CD4-positive, CD25-positive, alpha-beta regulatory T cell (primary cell): ENCODE results near the gene UNC45A. TPM values are rescaled to one million over a fixed set of nuclear protein-coding genes. Genes with fewer than 3 reads are reported as not detected.

Source experiments
- ATAC-seq, 2 donors: fragments of 150-1000 bp; cut with Tn5 transposase; one replicate each; pipeline ENCODE4 v1.10.0; 2021; ENCODE audit warnings: low read depth in 2 of 2, moderate number of reproducible peaks in 2 of 2, moderate library complexity in 1 of 2
- DNase-seq, 3 donors: peaks; one replicate each; pipeline versions ENCODE4 v3.0.0 to v3.0.0-alpha.2; 2012 to 2022; ENCODE audit warnings: mixed read lengths in 1 of 3
- H3K27ac ChIP-seq: one replicate; pipeline ENCODE4 v1.7.0; 2013; ENCODE audit warnings: mild to moderate bottlenecking, low read length; ENCODE audit not compliant: insufficient read depth, poor library complexity, severe bottlenecking
- H3K27me3 ChIP-seq: one replicate; pipeline ENCODE4 v1.7.0; 2013; ENCODE audit warnings: low read length; ENCODE audit not compliant: control insufficient read depth, insufficient read depth
- H3K36me3 ChIP-seq: one replicate; pipeline ENCODE4 v1.7.0; 2013; ENCODE audit warnings: mild to moderate bottlenecking, low read length, moderate library complexity; ENCODE audit not compliant: control insufficient read depth, insufficient read depth
- H3K4me1 ChIP-seq: 2 replicates; pipeline ENCODE4 v1.7.0; 2013; ENCODE audit warnings: mild to moderate bottlenecking, low read length; ENCODE audit not compliant: insufficient read depth, control insufficient read depth, poor library complexity, severe bottlenecking
- H3K4me3 ChIP-seq: one replicate; pipeline ENCODE4 v1.7.0; 2013; ENCODE audit warnings: low read depth, mild to moderate bottlenecking, low read length, moderate library complexity
- H3K9me3 ChIP-seq, 2 experiments: 1 replicate in 1 of 2; 2 replicates in 1 of 2; pipeline ENCODE4 v1.7.0; 2013; ENCODE audit warnings: low read length in 2 of 2, mild to moderate bottlenecking in 1 of 2, moderate library complexity in 1 of 2; ENCODE audit not compliant: control insufficient read depth in 2 of 2
- H3K27ac Mint-ChIP-seq, 3 donors: one replicate each; pipeline ENCODE4 v1.8.0; 2020 to 2022; ENCODE audit warnings: mild to moderate bottlenecking in 3 of 3, mixed read lengths in 3 of 3, moderate library complexity in 2 of 3
- H3K27me3 Mint-ChIP-seq: one replicate; pipeline ENCODE4 v1.8.0; 2022; ENCODE audit warnings: mild to moderate bottlenecking, mixed read lengths
- H3K36me3 Mint-ChIP-seq: one replicate; pipeline ENCODE4 v1.8.0; 2020; ENCODE audit warnings: mixed read lengths
- H3K4me1 Mint-ChIP-seq, 4 donors: one replicate each; pipeline ENCODE4 v1.8.0; 2020 to 2022; ENCODE audit warnings: mixed read lengths in 4 of 4, mild to moderate bottlenecking in 1 of 4
- H3K4me3 Mint-ChIP-seq, 4 donors: one replicate each; pipeline ENCODE4 v1.8.0; 2020 to 2022; ENCODE audit warnings: mild to moderate bottlenecking in 4 of 4, mixed read lengths in 4 of 4, moderate library complexity in 3 of 4
- H3K9me3 Mint-ChIP-seq, 7 donors: one replicate each; pipeline ENCODE4 v1.8.0; 2020 to 2022; ENCODE audit warnings: mixed read lengths in 7 of 7, mild to moderate bottlenecking in 3 of 7, moderate library complexity in 2 of 7
- polyA plus RNA-seq, 4 donors: library from polyadenylated mRNA; unstranded; fragments of 300-500 nt; fragmentation: Illumina TruSeq; gene quantifications; one replicate each; pipeline ENCODE4 v1.2.3, GENCODE V29; 2021
- total RNA-seq: library from RNA; stranded (reverse); gene quantifications from one replicate; pipeline ENCODE4 v1.2.3, GENCODE V29; 2022

Gene UNC45A
- total and polyA plus RNA-seq, 5 donors from 2014 or later = 45.4 to 65.9 (median 56.6) TPM

DNA sequence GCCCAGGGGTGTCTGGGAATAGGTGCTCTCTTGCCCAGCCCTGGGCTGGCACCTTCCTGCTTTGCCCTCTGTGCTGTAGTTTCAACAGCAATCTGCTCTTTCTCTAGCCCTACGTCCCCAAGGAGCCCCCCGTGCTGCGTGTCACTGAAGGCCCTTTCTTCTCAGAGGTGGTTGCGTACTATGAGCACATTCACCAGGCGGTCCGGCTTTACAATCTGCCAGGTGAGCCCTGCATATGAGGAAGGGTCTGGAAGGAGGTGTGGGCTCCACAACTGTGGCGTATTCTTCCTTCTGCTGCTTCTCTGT, 22.4 kb upstream of the UNC45A start:
- Mint-ChIP-seq H3K4me3 (no peak overlapping the region), H3K27ac (peak overlapping the region in 1 of 3 donors; percentile 38), H3K27me3 (no peaks in the 10 kb centered on the region), H3K36me3 (peaks cover 39% of the 10 kb centered on the region), H3K9me3 (peaks cover 0 to 2% (median 0%) of the 10 kb centered on the region in 7 donors), H3K4me1 (peaks cover 0 to 2% (median 0%) of the 10 kb centered on the region in 4 donors)
- ATAC-seq (no peak), DNase-seq (no peak)
- no peaks in the 10 kb centered on the region for H3K27me3 ChIP-seq
- H3K4me3 ChIP-seq = no peak overlapping the region
- H3K36me3 ChIP-seq = peaks cover 82% of the 10 kb centered on the region
- no peaks in the 10 kb centered on the region for H3K9me3 ChIP-seq
- H3K4me1 ChIP-seq = no peaks in the 10 kb centered on the region
- no peak overlapping the region for H3K27ac ChIP-seq

- DNase-seq = no peak
- peaks cover 83% of the 10 kb centered on the region for H3K36me3 ChIP-seq
Measured at GRCh38 chr15:90913398-90913944, 21.6 kb upstream of the UNC45A start.

GRCh38 chr15:90914305-90915080, 20.6 kb upstream of the UNC45A start:
- Histone ChIP-seq H3K4me1 (no peaks in the 10 kb centered on the region), H3K27ac (no peak overlapping the region), H3K27me3 (no peaks in the 10 kb centered on the region), H3K9me3 (no peaks in the 10 kb centered on the region), H3K4me3 (no peak overlapping the region), H3K36me3 (peaks cover 84% of the 10 kb centered on the region)
- Mint-ChIP-seq H3K9me3 (peaks cover 0 to 2% (median 0%) of the 10 kb centered on the region in 7 donors), H3K4me3 (no peak overlapping the region), H3K4me1 (peaks cover 0 to 2% (median 0%) of the 10 kb centered on the region in 4 donors), H3K27ac (no peak overlapping the region), H3K36me3 (peaks cover 47% of the 10 kb centered on the region), H3K27me3 (no peaks in the 10 kb centered on the region)
- DNase-seq (no peak), ATAC-seq (no peak)

More at GRCh38 chr15:90913398-90913944, 21.6 kb upstream of the UNC45A start:
- ATAC-seq = no peak
- Mint-ChIP-seq H3K9me3 (peaks cover 0 to 2% (median 0%) of the 10 kb centered on the region in 7 donors), H3K27me3 (no peaks in the 10 kb centered on the region), H3K4me3 (no peak overlapping the region), H3K27ac (peak overlapping the region in 1 of 3 donors; percentile 11), H3K4me1 (peaks cover 0 to 2% (median 0%) of the 10 kb centered on the region in 4 donors), H3K36me3 (peaks cover 42% of the 10 kb centered on the region)
- no peaks in the 10 kb centered on the region for H3K27me3 ChIP-seq
- no peak overlapping the region for H3K4me3 ChIP-seq
- no peak overlapping the region for H3K27ac ChIP-seq
- no peaks in the 10 kb centered on the region for H3K9me3 ChIP-seq
- H3K4me1 ChIP-seq = no peaks in the 10 kb centered on the region

GRCh38 chr15:90915216-90915807, 19.8 kb upstream of the UNC45A start:
- Mint-ChIP-seq H3K4me3 (no peak overlapping the region), H3K9me3 (peaks cover 0 to 2% (median 0%) of the 10 kb centered on the region in 7 donors), H3K27me3 (no peaks in the 10 kb centered on the region), H3K27ac (no peak overlapping the region), H3K36me3 (peaks cover 55% of the 10 kb centered on the region), H3K4me1 (peaks cover 0 to 2% (median 0%) of the 10 kb centered on the region in 4 donors)
- H3K4me3 ChIP-seq = no peak overlapping the region
- peaks cover 86% of the 10 kb centered on the region for H3K36me3 ChIP-seq
- H3K27ac ChIP-seq = no peak overlapping the region
- no peaks in the 10 kb centered on the region for H3K27me3 ChIP-seq
- no peaks in the 10 kb centered on the region for H3K4me1 ChIP-seq
- DNase-seq (no peak), ATAC-seq (no peak)
- no peaks in the 10 kb centered on the region for H3K9me3 ChIP-seq

DNA sequence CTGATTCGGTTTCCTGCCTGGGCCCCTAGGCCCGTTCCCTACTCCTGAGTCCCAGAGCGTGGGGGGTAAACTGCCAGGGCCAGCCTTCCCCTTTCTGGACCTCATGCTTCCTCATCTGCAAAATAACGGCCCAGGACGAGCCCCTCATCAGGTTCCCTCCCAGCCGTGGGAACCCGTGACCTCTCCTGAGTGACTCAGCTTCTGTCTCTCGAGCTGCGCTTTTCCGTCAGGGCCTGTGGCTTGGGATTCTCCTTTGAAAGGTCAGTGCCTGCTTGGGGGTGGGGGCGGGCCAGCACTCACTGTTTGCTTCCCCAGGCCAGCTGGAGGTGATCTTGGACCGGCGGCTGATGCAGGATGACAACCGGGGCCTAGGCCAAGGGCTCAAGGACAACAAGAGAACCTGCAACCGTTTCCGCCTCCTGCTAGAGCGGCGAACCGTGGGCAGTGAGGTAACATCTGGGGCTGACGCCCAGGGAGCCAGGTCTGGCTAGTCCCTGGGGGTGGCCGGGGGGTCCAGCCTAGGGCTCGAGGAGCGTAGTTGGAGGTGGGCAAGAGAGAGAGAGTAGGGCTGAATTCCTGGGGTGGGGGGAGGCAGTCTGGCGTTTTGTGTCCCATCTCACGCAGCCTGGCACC, 19.2 kb upstream of the UNC45A start:
- Mint-ChIP-seq H3K36me3 (peaks cover 62% of the 10 kb centered on the region), H3K4me3 (no peak overlapping the region), H3K9me3 (peaks cover 0 to 2% (median 0%) of the 10 kb centered on the region in 7 donors), H3K27ac (no peak overlapping the region), H3K4me1 (peaks cover 0 to 2% (median 0%) of the 10 kb centered on the region in 4 donors), H3K27me3 (no peaks in the 10 kb centered on the region)
- DNase-seq (no peak), ATAC-seq (peak; percentile 18 to 30)
- no peaks in the 10 kb centered on the region for H3K4me1 ChIP-seq
- peaks cover 87% of the 10 kb centered on the region for H3K36me3 ChIP-seq
- H3K4me3 ChIP-seq = no peak overlapping the region
- H3K9me3 ChIP-seq = no peaks in the 10 kb centered on the region
- no peak overlapping the region for H3K27ac ChIP-seq
- H3K27me3 ChIP-seq = no peaks in the 10 kb centered on the region

DNA sequence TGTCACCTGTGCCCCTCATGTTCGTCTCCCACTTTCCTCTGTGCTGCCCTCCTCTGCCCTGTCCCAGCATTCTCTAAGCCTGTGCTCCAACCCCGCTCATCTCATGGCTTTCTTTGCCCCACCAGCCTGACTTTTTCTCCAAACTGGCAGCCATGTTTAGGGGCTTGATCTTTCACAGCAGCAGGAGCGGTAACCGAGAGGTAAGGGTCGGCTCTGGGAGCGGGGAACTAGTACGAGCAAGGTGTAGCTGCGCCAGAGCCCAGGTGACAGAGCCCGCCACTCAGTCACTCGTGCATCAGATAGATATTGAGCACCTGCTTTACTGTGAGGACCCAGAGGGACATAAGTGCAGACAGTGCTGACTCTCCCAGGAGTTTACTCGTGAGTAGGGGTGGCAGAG, 18.6 kb upstream of the UNC45A start:
- no peaks in the 10 kb centered on the region for H3K27me3 ChIP-seq
- ATAC-seq (no peak), DNase-seq (no peak)
- Mint-ChIP-seq H3K4me3 (no peak overlapping the region), H3K9me3 (peaks cover 0 to 2% (median 0%) of the 10 kb centered on the region in 7 donors), H3K4me1 (peaks cover 0 to 2% (median 0%) of the 10 kb centered on the region in 4 donors), H3K27me3 (no peaks in the 10 kb centered on the region), H3K27ac (no peak overlapping the region), H3K36me3 (peaks cover 66% of the 10 kb centered on the region)
- no peak overlapping the region for H3K27ac ChIP-seq
- no peak overlapping the region for H3K4me3 ChIP-seq
- peaks cover 87% of the 10 kb centered on the region for H3K36me3 ChIP-seq
- H3K9me3 ChIP-seq = no peaks in the 10 kb centered on the region
- H3K4me1 ChIP-seq = no peaks in the 10 kb centered on the region

DNA sequence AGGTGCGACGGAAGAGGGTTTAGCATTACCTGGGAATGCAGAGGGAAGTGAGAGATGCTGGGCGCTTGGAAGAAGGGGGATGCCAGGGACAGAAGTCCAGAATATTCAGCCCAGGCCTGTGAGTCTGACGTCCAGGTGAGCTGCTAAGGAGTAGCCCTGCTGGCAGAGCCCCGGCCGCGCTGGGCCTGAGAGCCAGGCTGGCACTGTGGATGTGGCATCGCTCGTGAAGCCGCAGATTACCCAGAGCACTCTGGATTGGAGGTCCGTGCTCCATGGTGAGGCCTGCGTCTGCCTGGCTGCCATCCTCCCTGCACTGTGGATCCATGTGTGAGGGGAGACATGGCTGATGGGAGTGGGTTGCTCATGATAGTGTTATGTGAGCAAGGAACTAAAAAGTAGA, 17.5 kb upstream of the UNC45A start:
- ATAC-seq = no peak

More for the DNA sequence above, 17.5 kb upstream of the UNC45A start:
- Mint-ChIP-seq H3K27ac (no peak overlapping the region), H3K9me3 (peaks cover 0 to 2% (median 0%) of the 10 kb centered on the region in 7 donors), H3K36me3 (peaks cover 66% of the 10 kb centered on the region), H3K27me3 (no peaks in the 10 kb centered on the region), H3K4me3 (no peak overlapping the region), H3K4me1 (peaks cover 0 to 2% (median 0%) of the 10 kb centered on the region in 4 donors)
- no peak for DNase-seq
- Histone ChIP-seq H3K27me3 (no peaks in the 10 kb centered on the region), H3K4me1 (no peaks in the 10 kb centered on the region), H3K9me3 (no peaks in the 10 kb centered on the region), H3K36me3 (peaks cover 76% of the 10 kb centered on the region), H3K4me3 (no peak overlapping the region), H3K27ac (no peak overlapping the region)
